HepG2 (cell line): ENCODE measurements around the gene AP2A2.

Experiments
- KLF16 ChIP-seq, 2 experiments: sonication (generic) in 1 of 2; formaldehyde crosslinking in 1 of 2; IDR thresholded peaks; 2 replicates each; pipeline versions ENCODE4 v1.6.1 to v1.8.0; 2016 to 2023; ENCODE audit warnings: missing genetic modification reagents in 2 of 2, missing compliant biosample characterization in 1 of 2
- NPAS2 ChIP-seq: sonication (generic); formaldehyde crosslinking; IDR thresholded peaks from 2 replicates; pipeline ENCODE4 v1.8.0; 2022; ENCODE audit warnings: mild to moderate bottlenecking, missing genetic modification reagents, borderline replicate concordance
- POLR2A ChIP-seq, 2 experiments: IDR thresholded peaks; 2 replicates each; pipeline ENCODE4 v1.6.1; 2011; ENCODE audit warnings: low read depth in 2 of 2, low read length in 2 of 2, mild to moderate bottlenecking in 1 of 2, moderate library complexity in 1 of 2; ENCODE audit not compliant: insufficient read depth in 1 of 2
- PRDM10 ChIP-seq: sonication (generic); formaldehyde crosslinking; IDR thresholded peaks from 2 replicates; pipeline ENCODE4 v1.4.0; 2020; ENCODE audit warnings: low read depth, missing genetic modification reagents
- PRDM15 ChIP-seq: sonication (generic); formaldehyde crosslinking; IDR thresholded peaks from 2 replicates; pipeline ENCODE4 v1.4.0; 2020; ENCODE audit warnings: missing genetic modification reagents
- REXO4 ChIP-seq: sonication (generic); formaldehyde crosslinking; IDR thresholded peaks from 2 replicates; pipeline ENCODE4 v1.8.0; 2022; ENCODE audit warnings: missing genetic modification reagents, mild to moderate bottlenecking, borderline replicate concordance
- RXRA ChIP-seq: sonication (generic); formaldehyde crosslinking; IDR thresholded peaks from 2 replicates; pipeline ENCODE4 v1.5.1; 2020; ENCODE audit warnings: missing genetic modification reagents
- SP1 ChIP-seq, 2 experiments: fragments of 450-650 bp in 1 of 2; sonication (generic) in 1 of 2; formaldehyde crosslinking in 1 of 2; IDR thresholded peaks; 2 replicates each; pipeline versions ENCODE4 v1.4.0 to v1.6.1; 2016 to 2020; ENCODE audit warnings: missing genetic modification reagents in 1 of 2
- STAG1 ChIP-seq: sonication (generic); formaldehyde crosslinking; IDR thresholded peaks from 2 replicates; pipeline ENCODE4 v1.4.0; 2020; ENCODE audit warnings: missing genetic modification reagents
- USF2 ChIP-seq, 2 experiments: sonication (generic) in 1 of 2; formaldehyde crosslinking in 1 of 2; IDR thresholded peaks; 2 replicates each; pipeline versions ENCODE4 v1.5.1 to v1.6.1; 2011 to 2020; ENCODE audit warnings: borderline replicate concordance in 1 of 2, low read depth in 1 of 2, low read length in 1 of 2, mild to moderate bottlenecking in 1 of 2, missing genetic modification reagents in 1 of 2, moderate library complexity in 1 of 2
- YY1 ChIP-seq: IDR thresholded peaks from 2 replicates; pipeline ENCODE4 v1.6.1; 2011; ENCODE audit warnings: low read length, low read depth, moderate library complexity, mild to moderate bottlenecking; ENCODE audit not compliant: insufficient read depth, insufficient replicate concordance
- ZKSCAN5 ChIP-seq: sonication (generic); formaldehyde crosslinking; IDR thresholded peaks from 2 replicates; pipeline ENCODE4 v1.5.1; 2020; ENCODE audit warnings: mild to moderate bottlenecking, missing genetic modification reagents
- ZNF776 ChIP-seq: sonication (generic); formaldehyde crosslinking; IDR thresholded peaks from 2 replicates; pipeline ENCODE4 v1.4.0; 2020; ENCODE audit warnings: mild to moderate bottlenecking, missing genetic modification reagents

GRCh38 chr11:1020211-1020905 is 94.7 kb downstream of the AP2A2 start:
- TF ChIP-seq STAG1 (no peak), RXRA (CRISPR knock-in tag) (no peak), REXO4 (CRISPR knock-in tag) (no peak), ZNF776 (CRISPR knock-in tag) (no peak), PRDM15 (CRISPR knock-in tag) (no peak), USF2 (IDR thresholded peaks at IDR 0.05; ENCODE audit: low read depth, low read length) (no peak), USF2 (CRISPR knock-in tag; IDR thresholded peaks at IDR 0.05; ENCODE audit: borderline replicate concordance) (no peak), SP1 (IDR thresholded peaks at IDR 0.05) (no peak), SP1 (CRISPR knock-in tag; IDR thresholded peaks at IDR 0.05) (no peak), YY1 (no peak), POLR2A (IDR thresholded peaks at IDR 0.05; ENCODE audit: insufficient read depth in 1 of 2, low read depth in 2 of 2, low read length in 2 of 2) (no peak), KLF16 (CRISPR knock-in tag; IDR thresholded peaks at IDR 0.05) (no peak), PRDM10 (no peak), ZKSCAN5 (CRISPR knock-in tag) (no peak), NPAS2 (CRISPR knock-in tag) (no peak)
